Loucy (cell line): ENCODE data around the gene CHN1.
A peak's percentile ranks its signal among the peaks of the same experiment; 100 is the strongest.

Source experiments
- H2AFZ ChIP-seq: fragments of 200-600 bp; sonication (generic); 2 replicates; pipeline ENCODE4 v1.6.0; 2016; ENCODE audit warnings: antibody characterized with exemption, mild to moderate bottlenecking, low read length, moderate library complexity
- H3F3A ChIP-seq: fragments of 200-600 bp; 2 replicates; pipeline ENCODE4 v1.6.0; 2016; ENCODE audit warnings: antibody characterized with exemption, low read depth, mild to moderate bottlenecking
- H3K27me3 ChIP-seq: fragments of 200-600 bp; sonication (generic); 2 replicates; pipeline ENCODE4 v1.6.1; 2014; ENCODE audit warnings: low read length, mild to moderate bottlenecking; ENCODE audit not compliant: insufficient read depth, poor library complexity, severe bottlenecking
- H3K36me3 ChIP-seq: fragments of 200-600 bp; sonication (generic); 2 replicates; pipeline ENCODE4 v1.6.1; 2016; ENCODE audit warnings: low read length; ENCODE audit not compliant: insufficient read depth
- H3K4me1 ChIP-seq: fragments of 200-600 bp; sonication (generic); 2 replicates; pipeline ENCODE4 v1.5.1; 2014; ENCODE audit warnings: low read length, mild to moderate bottlenecking; ENCODE audit not compliant: insufficient read depth, poor library complexity, severe bottlenecking
- H3K4me2 ChIP-seq: fragments of 200-600 bp; sonication (generic); 2 replicates; pipeline ENCODE4 v1.6.0; 2014; ENCODE audit warnings: antibody characterized with exemption, low read length, low read depth, mild to moderate bottlenecking; ENCODE audit not compliant: poor library complexity, severe bottlenecking
- H3K4me3 ChIP-seq: fragments of 200-600 bp; sonication (generic); 2 replicates; pipeline ENCODE4 v1.5.1; 2014; ENCODE audit warnings: low read length, mild to moderate bottlenecking, mixed read lengths; ENCODE audit not compliant: poor library complexity, severe bottlenecking
- H3K79me2 ChIP-seq: fragments of 200-600 bp; sonication (generic); 2 replicates; pipeline ENCODE4 v1.6.1; 2014; ENCODE audit warnings: low read length; ENCODE audit not compliant: insufficient read depth
- H3K9ac ChIP-seq: fragments of 200-600 bp; sonication (generic); 2 replicates; pipeline ENCODE4 v1.6.0; 2014; ENCODE audit warnings: mild to moderate bottlenecking, low read depth, low read length, moderate library complexity; ENCODE audit not compliant: poor library complexity, severe bottlenecking
- H3K9me2 ChIP-seq: fragments of 200-600 bp; sonication (generic); replicated peaks from 2 replicates; pipeline ENCODE4 v1.6.1; 2016; ENCODE audit warnings: low read depth, low read length, mixed read lengths
- H3K9me3 ChIP-seq: fragments of 200-600 bp; sonication (generic); 2 replicates; pipeline ENCODE4 v1.6.1; 2014; ENCODE audit warnings: mild to moderate bottlenecking, antibody characterized with exemption, low read length, low read depth; ENCODE audit not compliant: insufficient read depth
- H4K20me1 ChIP-seq: fragments of 200-600 bp; sonication (generic); 2 replicates; pipeline ENCODE4 v1.6.0; 2014; ENCODE audit warnings: antibody characterized with exemption, low read length, mild to moderate bottlenecking; ENCODE audit not compliant: insufficient read depth, poor library complexity, severe bottlenecking
- CTCF ChIP-seq: fragments of 200-600 bp; sonication (generic); conservative IDR thresholded peaks from 2 replicates; pipeline ENCODE4 v1.5.1; 2014; ENCODE audit warnings: mild to moderate bottlenecking, antibody characterized with exemption, low read length
- EZH2phosphoT487 ChIP-seq: fragments of 200-600 bp; IDR thresholded peaks from 2 replicates; pipeline ENCODE4 v1.6.1; 2018; ENCODE audit warnings: antibody characterized with exemption, mild to moderate bottlenecking, moderate library complexity, borderline replicate concordance

Gene CHN1

GRCh38 chr2:174772472-174772801, 232.7 kb downstream of the CHN1 start:
- H3K9ac ChIP-seq = no peak overlapping the region
- 0 out of 2 replicates have a peak overlapping the region, but pooled peaks have one; percentile 53 for H2AFZ ChIP-seq

GRCh38 chr2:174771631-174772471, 233.3 kb downstream of the CHN1 start:
- no peaks in the 10 kb centered on the region for H3F3A ChIP-seq
- H3K4me1 ChIP-seq = no peaks in the 10 kb centered on the region
- H3K9ac ChIP-seq = no peak overlapping the region
- H3K79me2 ChIP-seq = no peaks in the 10 kb centered on the region
- no peak for TF ChIP-seq EZH2phosphoT487
- TF ChIP-seq CTCF = peak; percentile 92
- H3K36me3 ChIP-seq = no peaks in the 10 kb centered on the region
- H4K20me1 ChIP-seq = no peaks in the 10 kb centered on the region
- H2AFZ ChIP-seq = peak overlapping the region; percentile 53; the same call in 1 of the 2 replicates
- H3K4me3 ChIP-seq = no peak overlapping the region
- no peaks in the 10 kb centered on the region for H3K27me3 ChIP-seq
- no peak overlapping the region for H3K4me2 ChIP-seq
- H3K9me3 ChIP-seq = no peaks in the 10 kb centered on the region
- H3K9me2 ChIP-seq = no peaks in the 10 kb centered on the region

More at GRCh38 chr2:174772472-174772801, 232.7 kb downstream of the CHN1 start:
- Histone ChIP-seq H3K9me2 (no peaks in the 10 kb centered on the region), H3K4me3 (no peak overlapping the region), H3K4me1 (peaks cover 4% of the 10 kb centered on the region), H3K4me2 (no peak overlapping the region), H3K27me3 (no peaks in the 10 kb centered on the region), H3K36me3 (no peaks in the 10 kb centered on the region), H4K20me1 (no peaks in the 10 kb centered on the region), H3F3A (no peaks in the 10 kb centered on the region), H3K9me3 (no peaks in the 10 kb centered on the region), H3K79me2 (no peaks in the 10 kb centered on the region)
- TF ChIP-seq CTCF = no peak
- no peak for TF ChIP-seq EZH2phosphoT487

- no peak for TF ChIP-seq CTCF
- no peak for TF ChIP-seq EZH2phosphoT487
- H3F3A ChIP-seq = no peaks in the 10 kb centered on the region
- H3K4me3 ChIP-seq = no peak overlapping the region
- no peaks in the 10 kb centered on the region for H4K20me1 ChIP-seq
- no peaks in the 10 kb centered on the region for H3K36me3 ChIP-seq
- no peaks in the 10 kb centered on the region for H3K27me3 ChIP-seq
- no peaks in the 10 kb centered on the region for H3K4me1 ChIP-seq
- H3K9me2 ChIP-seq = no peaks in the 10 kb centered on the region
- H2AFZ ChIP-seq = no peak overlapping the region
- H3K4me2 ChIP-seq = no peak overlapping the region
- no peak overlapping the region for H3K9ac ChIP-seq
- no peaks in the 10 kb centered on the region for H3K9me3 ChIP-seq
- H3K79me2 ChIP-seq = no peaks in the 10 kb centered on the region
Measured at GRCh38 chr2:174771136-174771535, 234.0 kb downstream of the CHN1 start.
